VCaP (cell line): ENCODE data around the gene MTURN.

Source experiments
- H3K27ac ChIP-seq: fragments of 450-650 bp; 2 replicates; pipeline ENCODE4 v1.5.1; 2017
- CTCF ChIP-seq: fragments of 450-650 bp; conservative IDR thresholded peaks from 2 replicates; pipeline ENCODE4 v1.5.1; 2017; ENCODE audit warnings: mild to moderate bottlenecking, moderate library complexity

The MTURN gene

DNA sequence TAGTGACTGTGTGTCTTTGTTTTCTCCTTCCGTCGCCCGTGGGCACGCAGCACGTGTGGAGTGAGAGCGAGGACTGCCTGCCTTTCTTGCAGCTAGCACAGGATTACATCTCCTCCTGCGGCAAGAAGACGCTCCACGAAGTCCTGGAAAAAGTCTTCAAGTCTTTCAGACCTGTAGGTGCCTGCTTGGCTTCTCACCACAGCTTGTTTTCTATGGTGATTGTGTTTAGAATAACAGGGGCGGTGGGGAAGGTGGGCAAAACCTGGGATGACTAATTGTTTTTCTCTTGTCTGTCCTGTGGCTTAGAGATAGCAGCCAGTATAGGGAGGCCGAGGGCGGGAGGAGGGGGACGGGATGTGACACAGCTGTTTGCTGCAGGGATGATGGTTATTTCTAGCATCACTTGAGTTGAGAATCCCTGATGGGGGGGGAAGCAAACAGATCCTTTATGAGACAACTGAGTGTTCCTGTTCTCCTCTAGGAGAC, 11.4 kb downstream of the MTURN start:
- H3K27ac ChIP-seq = no peak overlapping the region

DNA sequence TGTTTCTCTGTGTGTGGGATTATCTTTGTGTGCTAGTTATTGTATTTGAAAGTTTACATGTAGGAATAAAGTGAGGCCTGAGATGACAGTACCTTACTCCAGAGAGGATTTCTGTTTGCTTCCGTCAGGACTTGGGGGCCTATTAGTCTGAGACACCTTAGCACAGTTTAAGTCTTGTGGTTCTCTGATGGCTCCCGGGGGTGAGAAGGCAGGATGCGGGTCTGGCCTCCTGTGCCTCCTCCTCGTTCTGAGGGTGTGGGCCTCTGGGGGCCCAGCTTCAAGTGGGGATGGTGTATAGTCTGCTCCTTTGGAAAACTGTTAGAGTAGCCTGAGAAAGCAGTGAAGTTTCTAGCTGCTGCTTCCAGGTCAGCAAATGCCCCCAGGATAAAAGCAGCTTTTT, 12.4 kb downstream of the MTURN start:
- H3K27ac ChIP-seq = no peak overlapping the region
- no peak for TF ChIP-seq CTCF

More for the DNA sequence above, 11.4 kb downstream of the MTURN start:
- no peak for TF ChIP-seq CTCF

DNA sequence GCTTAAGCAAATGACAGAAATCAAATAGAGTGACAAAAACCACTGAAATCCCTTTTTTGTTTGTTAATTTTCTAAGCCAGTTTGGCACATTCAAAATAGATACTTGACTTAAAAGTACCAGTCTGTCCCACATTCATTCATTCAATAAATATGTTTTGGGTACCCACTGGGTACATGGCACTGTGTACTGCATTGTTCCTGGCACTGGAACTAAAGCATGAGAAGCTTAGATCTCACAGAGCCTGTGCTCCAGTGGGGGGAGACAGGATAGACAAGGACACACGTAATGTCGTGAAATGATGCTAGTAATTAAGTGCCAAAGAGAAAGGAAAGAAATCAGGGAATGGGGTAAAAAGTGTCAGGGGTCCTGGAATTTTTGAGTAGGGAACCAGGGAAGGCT, 13.0 kb downstream of the MTURN start:
- no peak overlapping the region for H3K27ac ChIP-seq
- no peak for TF ChIP-seq CTCF

DNA sequence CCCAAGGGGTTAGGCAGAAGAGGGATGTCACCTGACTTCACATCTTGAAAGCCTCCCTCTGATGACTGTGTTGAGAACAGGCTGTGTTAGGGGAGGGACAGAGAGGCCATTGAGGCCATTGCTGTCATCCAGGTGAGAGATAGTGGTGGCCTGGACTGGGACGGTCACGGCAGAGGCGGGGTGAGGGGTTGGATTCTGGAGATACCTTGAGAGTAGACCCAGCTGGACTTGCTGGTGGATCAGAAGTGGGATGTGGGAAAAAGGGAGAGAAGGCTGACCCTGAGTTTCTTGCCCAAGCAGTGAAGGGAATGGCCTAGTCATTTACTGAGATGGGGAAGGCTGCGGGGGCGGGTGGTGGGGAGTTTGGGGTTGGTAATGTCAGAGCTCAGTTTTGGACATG, 13.6 kb downstream of the MTURN start:
- H3K27ac ChIP-seq = no peak overlapping the region
- TF ChIP-seq CTCF = no peak

GRCh38 chr7:30148951-30149459, 14.2 kb downstream of the MTURN start:
- no peak for TF ChIP-seq CTCF
- H3K27ac ChIP-seq = no peak overlapping the region

DNA sequence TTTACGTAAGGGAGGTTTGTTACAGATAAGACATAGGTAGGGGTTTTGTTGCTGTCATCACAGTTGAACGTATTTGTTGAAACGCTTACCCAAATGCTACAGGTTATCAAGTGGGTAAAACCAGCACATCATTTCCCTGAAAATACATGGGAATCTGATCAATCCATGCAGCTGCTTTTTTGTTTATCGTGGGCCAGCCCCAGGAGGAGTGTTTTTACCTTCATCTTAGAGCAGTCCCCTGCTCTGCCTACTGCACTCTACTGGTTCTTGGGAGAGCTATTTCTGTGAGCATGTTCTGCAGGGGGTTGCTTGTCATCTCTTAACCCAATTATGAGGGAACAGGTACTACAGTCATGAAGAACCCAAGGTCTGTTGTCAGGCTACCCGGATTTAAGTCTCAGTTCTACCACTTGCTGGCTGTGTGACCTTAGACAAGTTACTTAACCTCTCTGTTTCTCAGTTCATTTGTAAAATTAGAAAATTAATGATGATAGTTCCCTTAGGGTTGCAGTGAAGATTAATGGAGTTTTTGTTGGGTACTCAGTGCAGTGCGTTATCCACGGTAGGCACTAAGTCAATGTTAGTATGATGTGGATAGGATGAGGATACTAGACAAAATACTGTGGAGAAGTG, 15.0 kb downstream of the MTURN start:
- TF ChIP-seq CTCF = no peak
- no peak overlapping the region for H3K27ac ChIP-seq

- no peak for TF ChIP-seq CTCF
Observed at GRCh38 chr7:30150711-30151110, 15.9 kb downstream of the MTURN start.

More at GRCh38 chr7:30150711-30151110, 15.9 kb downstream of the MTURN start:
- H3K27ac ChIP-seq = no peak overlapping the region
